ENCODE data around the gene RACK1.
"Not testable (repeated sequence)": the region's sequence is repeated elsewhere in the genome, so short reads cannot be mapped to it uniquely, and the experiment has no call there.

Gene RACK1

GRCh38 chr5:181215997-181216989, 27.4 kb downstream of the RACK1 start:
- Mint-ChIP-seq H3K36me3 (ENCODE audit: low read depth) (peaks cover 4% of the 10 kb centered on the region), H3K4me1 (ENCODE audit: low read depth) (peaks cover 43% of the 10 kb centered on the region), H3K27me3 (peaks cover 6% of the 10 kb centered on the region), H3K4me3 (peak overlapping the region; percentile 81), H3K27ac (peak overlapping the region; percentile 70), H3K9me3 (no peaks in the 10 kb centered on the region)

GRCh38 chr5:181214249-181214648, 29.5 kb downstream of the RACK1 start:
- H3K9me3 Mint-ChIP-seq; H3K27ac Mint-ChIP-seq; H3K4me3 Mint-ChIP-seq; H3K27me3 Mint-ChIP-seq; H3K36me3 Mint-ChIP-seq (ENCODE audit: low read depth): not testable (repeated sequence)
- H3K4me1 Mint-ChIP-seq (ENCODE audit: low read depth), result peaks cover 23% of the 10 kb centered on the region

- no peak overlapping the region for H3K27ac Mint-ChIP-seq
Measured at GRCh38 chr5:181212934-181213333, 30.8 kb downstream of the RACK1 start.

GRCh38 chr5:181212080-181212479, 31.6 kb downstream of the RACK1 start:
- H3K4me1 Mint-ChIP-seq (ENCODE audit: low read depth), result peaks cover 21% of the 10 kb centered on the region
- H3K4me3 Mint-ChIP-seq, result no peak overlapping the region
- peaks cover 6% of the 10 kb centered on the region for H3K27me3 Mint-ChIP-seq
- H3K9me3 Mint-ChIP-seq, result no peaks in the 10 kb centered on the region
- H3K27ac Mint-ChIP-seq, result no peak overlapping the region
- peaks cover 7% of the 10 kb centered on the region for H3K36me3 Mint-ChIP-seq (ENCODE audit: low read depth)

More at GRCh38 chr5:181212934-181213333, 30.8 kb downstream of the RACK1 start:
- H3K9me3 Mint-ChIP-seq, result no peaks in the 10 kb centered on the region
- H3K27me3 Mint-ChIP-seq, result peaks cover 2% of the 10 kb centered on the region
- peaks cover 21% of the 10 kb centered on the region for H3K4me1 Mint-ChIP-seq (ENCODE audit: low read depth)
- peaks cover under 1% of the 10 kb centered on the region for H3K36me3 Mint-ChIP-seq (ENCODE audit: low read depth)
- H3K4me3 Mint-ChIP-seq, result no peak overlapping the region

- Mint-ChIP-seq H3K4me3 (no peak overlapping the region), H3K4me1 (ENCODE audit: low read depth) (peaks cover 24% of the 10 kb centered on the region), H3K27me3 (peaks cover 12% of the 10 kb centered on the region), H3K27ac (no peak overlapping the region), H3K36me3 (ENCODE audit: low read depth) (peaks cover 12% of the 10 kb centered on the region), H3K9me3 (no peaks in the 10 kb centered on the region)
Measured at GRCh38 chr5:181211208-181211607, 32.5 kb downstream of the RACK1 start.

- H3K27me3 Mint-ChIP-seq, result peaks cover 17% of the 10 kb centered on the region
- peaks cover 26% of the 10 kb centered on the region for H3K4me1 Mint-ChIP-seq (ENCODE audit: low read depth)
- H3K9me3 Mint-ChIP-seq, H3K27ac Mint-ChIP-seq, H3K4me3 Mint-ChIP-seq: not testable (repeated sequence)
- peaks cover 12% of the 10 kb centered on the region for H3K36me3 Mint-ChIP-seq (ENCODE audit: low read depth)
Measured at GRCh38 chr5:181210698-181211097, 33.0 kb downstream of the RACK1 start.

GRCh38 chr5:181210148-181210547, 33.6 kb downstream of the RACK1 start:
- not testable (repeated sequence) for H3K4me3 Mint-ChIP-seq, H3K27ac Mint-ChIP-seq

GRCh38 chr5:181209006-181209405, 34.7 kb downstream of the RACK1 start:
- peaks cover 23% of the 10 kb centered on the region for H3K27me3 Mint-ChIP-seq
- peaks cover 33% of the 10 kb centered on the region for H3K4me1 Mint-ChIP-seq (ENCODE audit: low read depth)
- not testable (repeated sequence) for H3K4me3 Mint-ChIP-seq, H3K27ac Mint-ChIP-seq, H3K9me3 Mint-ChIP-seq
- H3K36me3 Mint-ChIP-seq (ENCODE audit: low read depth), result peaks cover 12% of the 10 kb centered on the region

More at GRCh38 chr5:181210148-181210547, 33.6 kb downstream of the RACK1 start:
- Mint-ChIP-seq H3K27me3 (peaks cover 21% of the 10 kb centered on the region), H3K36me3 (ENCODE audit: low read depth) (peaks cover 12% of the 10 kb centered on the region), H3K4me1 (ENCODE audit: low read depth) (peaks cover 30% of the 10 kb centered on the region)
- H3K9me3 Mint-ChIP-seq, result not testable (repeated sequence)

GRCh38 chr5:181207960-181208253, 35.8 kb downstream of the RACK1 start:
- peaks cover 12% of the 10 kb centered on the region for H3K36me3 Mint-ChIP-seq (ENCODE audit: low read depth)
- peak overlapping the region; percentile 94 for H3K4me3 Mint-ChIP-seq
- H3K27ac Mint-ChIP-seq, result peak overlapping the region; percentile 19
- H3K9me3 Mint-ChIP-seq, result no peaks in the 10 kb centered on the region
- peaks cover 41% of the 10 kb centered on the region for H3K4me1 Mint-ChIP-seq (ENCODE audit: low read depth)
- peaks cover 30% of the 10 kb centered on the region for H3K27me3 Mint-ChIP-seq

GRCh38 chr5:181207214-181207959, 36.3 kb downstream of the RACK1 start:
- Mint-ChIP-seq H3K4me1 (ENCODE audit: low read depth) (peaks cover 41% of the 10 kb centered on the region), H3K9me3 (no peaks in the 10 kb centered on the region), H3K4me3 (peak overlapping the region; percentile 94), H3K27ac (peak overlapping the region; percentile 99), H3K36me3 (ENCODE audit: low read depth) (peaks cover 12% of the 10 kb centered on the region), H3K27me3 (peaks cover 30% of the 10 kb centered on the region)

GRCh38 chr5:181205761-181206649, 37.7 kb downstream of the RACK1 start:
- H3K4me3 Mint-ChIP-seq, result peak overlapping the region; percentile 94
- peaks cover 41% of the 10 kb centered on the region for H3K4me1 Mint-ChIP-seq (ENCODE audit: low read depth)
- peak overlapping the region; percentile 99 for H3K27ac Mint-ChIP-seq
- H3K27me3 Mint-ChIP-seq, result peaks cover 34% of the 10 kb centered on the region
- no peaks in the 10 kb centered on the region for H3K9me3 Mint-ChIP-seq
- peaks cover 12% of the 10 kb centered on the region for H3K36me3 Mint-ChIP-seq (ENCODE audit: low read depth)

- Mint-ChIP-seq H3K27ac (peak within 1 kb of the TSS; percentile 99), H3K27me3 (peaks cover 37% of the 10 kb centered on the region), H3K36me3 (ENCODE audit: low read depth) (peaks cover 12% of the 10 kb centered on the region), H3K9me3 (no peaks in the 10 kb centered on the region), H3K4me3 (peak within 1 kb of the TSS; percentile 94), H3K4me1 (ENCODE audit: low read depth) (peaks cover 41% of the 10 kb centered on the region)
Measured at GRCh38 chr5:181204826-181205760, 38.6 kb downstream of the RACK1 start, which contains the start of gene TRIM7. TSS of gene TRIM7 (minus strand) at chr5:181205196. CDS start at chr5:181205110, 86 bp downstream.

- H3K27me3 Mint-ChIP-seq, result peaks cover 37% of the 10 kb centered on the region
- no peaks in the 10 kb centered on the region for H3K9me3 Mint-ChIP-seq
Measured at GRCh38 chr5:181204113-181204825, 39.4 kb downstream of the RACK1 start.

More at GRCh38 chr5:181204113-181204825, 39.4 kb downstream of the RACK1 start:
- H3K4me3 Mint-ChIP-seq, result peak overlapping the region; percentile 81
- H3K4me1 Mint-ChIP-seq (ENCODE audit: low read depth), result peaks cover 41% of the 10 kb centered on the region
- H3K36me3 Mint-ChIP-seq (ENCODE audit: low read depth), result peaks cover 12% of the 10 kb centered on the region
- no peak overlapping the region for H3K27ac Mint-ChIP-seq

Data from stimulated activated naive CD8-positive, alpha-beta T cell treated with anti-CD3 and anti-CD28 coated beads, Interleukin-15, Interleukin-2, amounts not matched to agents 100 ng/mL and 50 ng/mL, for 24 hours (primary cell).